ENCODE results near the gene NPAS3.

Gene NPAS3

GRCh38 chr14:32940711-32941667 lies 2.3 kb downstream of the NPAS3 start:
- no peak for DNase-seq

- DNase-seq, result no peak
Observed at GRCh38 chr14:32941668-32942065, 3.0 kb downstream of the NPAS3 start.

- DNase-seq, result no peak
Observed at GRCh38 chr14:32947081-32947480, 8.4 kb downstream of the NPAS3 start.

DNA sequence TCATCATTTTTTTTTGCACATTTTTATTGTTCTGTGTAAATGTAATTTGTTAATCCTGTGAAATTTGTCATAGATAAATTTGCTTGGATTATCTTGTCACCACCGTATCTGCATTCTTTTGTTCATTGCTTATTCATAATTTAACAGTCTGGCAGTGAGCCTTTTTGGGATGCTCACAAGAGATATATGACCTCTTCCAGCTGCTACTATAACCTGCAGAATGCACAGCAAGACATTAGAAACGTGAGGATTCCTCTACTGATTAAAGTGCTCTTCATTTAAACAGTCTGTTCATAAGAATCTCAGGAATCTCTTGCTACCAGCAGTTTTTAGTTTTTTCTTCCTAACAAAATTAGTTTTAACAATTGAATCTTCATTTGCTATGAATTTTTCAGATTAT lies 9.1 kb downstream of the NPAS3 start:
- no peak for DNase-seq

DNA sequence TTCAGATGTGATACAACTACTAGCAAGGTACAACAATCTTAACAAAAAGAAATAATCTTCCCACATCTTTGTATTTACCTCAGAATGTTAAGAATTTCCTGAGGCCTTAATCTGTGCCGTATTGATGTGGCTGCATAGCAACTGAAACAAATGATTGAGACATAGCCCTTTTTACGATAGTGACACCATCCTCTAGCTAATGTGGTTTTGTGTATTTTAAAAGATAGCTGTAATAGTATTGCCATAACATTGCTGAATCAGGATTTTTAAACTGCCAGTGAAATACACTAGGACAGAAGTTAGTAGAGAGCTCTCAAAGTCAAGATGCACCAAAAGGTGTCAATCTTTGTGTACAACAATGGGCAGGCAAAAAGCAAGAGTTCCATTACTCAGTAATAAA lies 11.9 kb downstream of the NPAS3 start:
- DNase-seq, result no peak

- DNase-seq, result no peak
Observed at GRCh38 chr14:32967421-32967820, 28.7 kb downstream of the NPAS3 start.

- DNase-seq, result no peak
Observed at GRCh38 chr14:32968972-32969544, 30.4 kb downstream of the NPAS3 start.

DNA sequence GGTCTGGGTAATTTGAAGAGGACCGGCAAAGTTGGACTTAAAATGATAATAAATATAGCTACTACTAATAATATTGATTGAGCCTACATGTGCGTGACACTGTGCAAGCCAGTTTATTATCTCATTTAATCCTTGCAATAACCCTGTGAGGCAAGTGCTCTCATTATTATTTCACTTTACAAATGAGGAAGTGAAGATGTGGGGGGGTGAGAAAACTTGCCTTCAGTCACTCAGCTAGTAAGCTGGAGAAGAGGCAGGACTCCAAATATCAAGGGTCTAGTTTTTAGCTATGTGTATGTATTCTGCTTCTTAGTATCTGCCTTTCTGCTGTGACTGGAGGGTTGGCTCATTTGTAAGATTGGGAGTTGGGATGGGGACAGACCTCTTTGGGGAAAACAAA lies 39.2 kb downstream of the NPAS3 start:
- no peak for DNase-seq

DNA sequence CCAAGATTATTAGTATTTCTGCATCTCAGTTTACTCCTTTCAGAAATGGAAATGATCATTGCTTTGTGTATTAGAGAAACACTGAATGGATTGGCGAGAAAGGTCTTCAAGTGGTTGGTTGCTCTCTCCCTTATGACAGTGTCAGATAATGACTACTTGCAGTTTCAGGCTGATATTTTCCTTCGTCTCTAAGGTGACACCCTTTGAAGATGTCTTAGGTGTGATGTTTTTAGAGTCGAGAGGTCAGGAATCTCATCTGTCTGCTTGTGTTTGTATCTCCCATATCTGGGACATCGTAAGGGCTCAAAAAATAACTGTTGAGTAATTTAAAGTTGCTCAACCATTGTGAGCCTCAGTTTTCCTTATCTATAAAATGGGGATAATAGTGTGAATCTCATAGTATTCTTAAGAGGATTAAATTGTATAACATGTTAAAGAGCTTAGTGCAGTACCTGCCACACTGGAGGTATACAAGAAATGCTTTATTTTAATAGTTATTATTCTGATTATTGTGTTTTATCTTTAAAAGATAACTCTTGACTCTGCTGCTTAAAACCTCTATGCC lies 40.1 kb downstream of the NPAS3 start:
- DNase-seq, result no peak

GRCh38 chr14:32980178-32980901 lies 41.7 kb downstream of the NPAS3 start:
- no peak for DNase-seq

DNA sequence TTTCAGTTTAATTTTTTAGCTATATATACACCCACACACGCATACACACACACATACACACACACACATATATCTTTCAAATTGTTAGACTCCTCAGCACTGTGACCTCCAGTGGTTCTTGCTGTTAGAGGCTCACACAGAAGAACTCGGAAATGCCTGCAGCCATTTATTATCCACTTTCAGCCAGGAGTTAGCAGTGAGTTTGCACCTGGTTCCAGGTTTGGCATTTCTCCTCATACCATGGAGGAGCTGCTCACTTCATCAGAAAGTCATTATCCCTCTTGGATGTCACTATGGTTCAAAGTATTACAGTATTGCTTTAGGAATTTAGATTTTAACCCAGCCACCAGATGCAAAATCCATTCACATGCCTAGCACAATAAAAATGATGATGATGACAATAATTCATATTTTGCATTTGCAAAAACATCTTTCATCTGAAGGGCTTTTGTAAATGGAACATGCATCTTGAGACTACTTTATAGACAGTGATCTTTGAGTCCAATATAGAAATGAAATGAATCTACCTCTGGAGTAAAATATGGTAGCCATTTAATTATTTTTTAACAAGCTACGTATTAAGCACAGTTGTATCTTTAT lies 42.3 kb downstream of the NPAS3 start:
- no peak for DNase-seq

GRCh38 chr14:32984241-32984930 lies 45.7 kb downstream of the NPAS3 start:
- no peak for DNase-seq

- DNase-seq, result no peak
Observed at GRCh38 chr14:32985866-32986265, 47.2 kb downstream of the NPAS3 start.

GRCh38 chr14:32986791-32987540 lies 48.3 kb downstream of the NPAS3 start:
- DNase-seq, result no peak

DNA sequence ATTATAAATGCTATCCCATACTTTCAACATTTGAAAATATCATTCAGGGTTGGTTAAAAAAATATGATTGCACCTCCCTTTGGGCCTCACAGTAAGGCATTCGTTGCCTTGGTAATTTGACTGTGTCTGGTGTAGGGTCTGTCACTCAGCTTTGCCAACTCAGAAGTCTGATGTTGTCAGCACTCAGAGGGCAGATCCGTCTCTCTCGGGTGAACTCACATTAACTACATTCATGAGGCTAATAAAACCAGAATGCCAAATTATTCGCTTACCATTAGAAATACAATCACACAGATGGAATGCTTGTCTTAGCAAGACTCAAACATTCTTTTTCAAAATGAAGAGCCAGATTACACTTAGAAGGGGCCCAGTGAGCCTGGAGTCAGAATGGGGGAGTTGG lies 53.0 kb downstream of the NPAS3 start:
- no peak for DNase-seq

DNA sequence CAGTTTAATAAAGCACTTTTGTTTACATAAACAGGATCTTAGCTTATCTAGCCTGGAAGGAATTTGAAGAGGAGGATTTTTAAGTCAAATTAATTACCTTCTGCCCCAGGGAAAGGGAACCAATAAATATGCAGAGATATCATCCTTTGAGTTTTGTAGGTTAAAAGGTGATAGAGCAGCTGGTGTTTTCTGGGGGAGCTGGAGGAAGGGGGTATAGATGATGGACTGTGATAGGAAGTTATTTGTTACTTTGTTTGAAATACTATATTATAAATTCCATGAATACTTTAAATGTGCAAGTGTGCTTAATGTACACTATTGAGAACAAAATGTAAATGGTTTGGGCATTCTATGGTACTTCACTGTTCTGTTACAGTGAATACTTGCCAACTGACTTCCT lies 55.2 kb downstream of the NPAS3 start:
- no peak for DNase-seq

GRCh38 chr14:32996343-32996742 lies 57.7 kb downstream of the NPAS3 start:
- DNase-seq, result no peak

GRCh38 chr14:32998433-32998832 lies 59.8 kb downstream of the NPAS3 start:
- no peak for DNase-seq

DNA sequence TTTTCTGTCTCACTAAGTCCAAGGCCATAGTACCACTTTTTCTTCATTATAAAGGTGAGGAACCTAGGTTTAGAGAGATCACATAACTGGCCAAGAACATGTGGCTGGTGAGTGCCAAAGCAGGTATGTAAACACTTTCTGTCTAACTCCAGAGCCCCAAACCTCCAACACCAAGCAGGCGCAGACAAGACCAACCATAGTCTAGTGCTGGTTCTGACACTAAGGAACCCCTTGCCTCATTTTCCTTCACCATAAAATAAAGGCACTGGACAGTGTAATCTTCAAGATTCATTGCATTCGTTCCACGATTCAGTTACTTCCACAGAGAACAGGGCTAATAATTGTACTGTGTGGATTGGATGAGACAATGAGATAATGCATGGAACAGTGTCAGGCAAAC lies 71.0 kb downstream of the NPAS3 start:
- no peak for DNase-seq

DNA sequence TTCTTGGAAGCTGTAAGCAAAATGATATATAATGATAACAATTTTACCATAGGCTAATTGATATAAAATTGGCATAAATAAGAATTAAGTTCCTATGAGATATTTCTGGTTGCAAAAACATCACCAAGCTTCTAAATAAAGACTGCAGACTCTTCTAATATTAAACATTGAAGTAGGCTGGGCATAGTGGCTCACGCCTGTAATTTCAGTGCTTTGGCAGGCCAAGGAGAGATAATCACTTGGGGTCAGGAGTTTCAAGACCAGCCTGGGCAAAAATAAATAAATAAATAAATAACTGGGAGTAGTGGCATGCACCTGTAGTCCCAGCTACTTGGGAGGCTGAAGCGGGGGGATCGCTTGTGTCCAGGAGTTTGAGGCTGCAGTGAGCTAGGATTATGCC lies 71.8 kb downstream of the NPAS3 start:
- no peak for DNase-seq

DNA sequence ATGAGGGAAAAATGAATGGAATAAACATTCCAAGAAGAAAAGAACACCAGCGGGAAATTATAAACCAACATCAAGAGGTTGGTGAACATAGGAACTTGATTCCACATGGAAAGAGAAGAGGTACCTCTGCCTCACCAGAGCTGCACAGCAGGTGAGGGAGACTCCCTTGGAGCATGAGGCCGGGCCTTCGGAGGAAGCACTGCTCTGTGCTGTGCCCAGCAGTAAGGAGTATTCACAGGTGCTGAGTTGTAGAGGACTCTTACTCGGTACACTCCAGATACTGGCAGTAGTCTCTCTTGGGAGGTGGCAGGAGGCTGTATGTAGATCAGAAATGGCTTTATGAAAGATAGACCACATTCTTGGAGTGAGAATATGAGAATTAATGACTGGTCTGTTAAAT lies 76.0 kb downstream of the NPAS3 start:
- DNase-seq, result no peak

DNA sequence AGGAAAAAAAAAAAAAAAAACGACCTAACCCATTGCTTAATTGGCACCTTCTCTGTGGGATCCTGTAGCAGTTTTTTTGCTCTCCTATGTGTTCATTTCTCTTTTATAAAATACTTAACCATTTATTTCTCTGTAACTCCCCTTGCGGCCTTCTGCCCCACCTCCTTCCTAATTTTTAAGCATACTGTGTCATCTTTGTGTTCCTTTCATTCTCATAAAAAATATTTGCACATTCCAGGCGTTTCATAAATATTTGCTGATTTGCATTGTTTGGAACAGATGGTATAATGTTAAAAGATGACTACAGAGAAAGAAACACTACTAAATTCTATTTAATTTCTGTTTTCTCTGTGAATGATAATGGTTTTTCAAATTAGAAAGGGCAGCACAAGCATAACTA lies 77.9 kb downstream of the NPAS3 start:
- no peak for DNase-seq

All from activated CD8-positive, alpha-beta memory T cell treated with anti-CD3 and anti-CD28 coated beads for 24 hours (primary cell).